Lower leg skin (tissue), 3 donors: ENCODE data around the gene CEP131.

Source experiments
- CTCF ChIP-seq, 3 donors: fragments of 450-650 bp; IDR thresholded peaks; one replicate each; pipeline ENCODE4 v1.5.1; 2016; ENCODE audit warnings: antibody characterized with exemption in 3 of 3, mild to moderate bottlenecking in 3 of 3, moderate library complexity in 2 of 3
- POLR2A ChIP-seq, 2 donors: fragments of 450-650 bp; IDR thresholded peaks; one replicate each; pipeline ENCODE4 v1.6.1; 2016 to 2017; ENCODE audit warnings: antibody characterized with exemption in 2 of 2, mild to moderate bottlenecking in 1 of 2, moderate library complexity in 1 of 2

GRCh38 chr17:81189016-81189415, 33.7 kb downstream of the CEP131 start:
- TF ChIP-seq CTCF (IDR thresholded peaks at IDR 0.05) (no peak), POLR2A (IDR thresholded peaks at IDR 0.05) (no peak)
